HG03354 (cell line): Measurements from ENCODE around the gene PI4KA.
A peak's percentile ranks its signal among the peaks of the same experiment; 100 is the strongest.
"Not testable (repeated sequence)": the region's sequence is repeated elsewhere in the genome, so short reads cannot be mapped to it uniquely, and the experiment has no call there.

Experiments used
- ATAC-seq: cut with Tn5 transposase; IDR thresholded peaks from one replicate; pipeline ENCODE4 v1.9.1; 2021; ENCODE audit warnings: mild to moderate bottlenecking; ENCODE audit not compliant: unreplicated experiment, poor library complexity, severe bottlenecking

PI4KA gene

DNA sequence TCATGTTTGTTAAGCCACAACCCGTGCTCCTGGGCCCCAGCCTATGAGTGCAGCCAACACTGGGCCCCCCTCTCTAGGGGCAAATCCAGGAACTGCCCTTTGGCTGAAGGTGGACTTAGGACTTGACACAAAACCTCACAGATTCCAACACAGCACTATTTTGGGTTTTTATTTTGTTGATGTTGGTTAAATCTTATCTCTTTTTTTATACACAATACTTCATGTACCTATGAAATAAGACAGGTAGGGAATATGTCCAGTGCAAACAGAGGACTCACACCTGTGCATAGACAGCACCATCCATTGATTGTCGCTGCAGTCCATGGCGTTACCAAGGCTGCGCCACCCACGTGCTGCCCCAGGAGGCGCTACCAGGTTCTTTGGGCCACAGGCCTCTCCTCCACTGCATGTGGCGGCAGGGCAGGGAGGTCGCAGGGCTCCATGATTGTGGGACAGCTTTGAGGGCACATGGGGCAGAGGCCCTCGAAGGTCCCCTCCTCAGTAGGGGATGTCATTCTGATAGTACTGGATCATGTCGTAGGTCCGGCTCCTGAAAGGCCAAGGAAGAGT, 151.0 kb downstream of the PI4KA start:
- not testable (repeated sequence) for ATAC-seq

DNA sequence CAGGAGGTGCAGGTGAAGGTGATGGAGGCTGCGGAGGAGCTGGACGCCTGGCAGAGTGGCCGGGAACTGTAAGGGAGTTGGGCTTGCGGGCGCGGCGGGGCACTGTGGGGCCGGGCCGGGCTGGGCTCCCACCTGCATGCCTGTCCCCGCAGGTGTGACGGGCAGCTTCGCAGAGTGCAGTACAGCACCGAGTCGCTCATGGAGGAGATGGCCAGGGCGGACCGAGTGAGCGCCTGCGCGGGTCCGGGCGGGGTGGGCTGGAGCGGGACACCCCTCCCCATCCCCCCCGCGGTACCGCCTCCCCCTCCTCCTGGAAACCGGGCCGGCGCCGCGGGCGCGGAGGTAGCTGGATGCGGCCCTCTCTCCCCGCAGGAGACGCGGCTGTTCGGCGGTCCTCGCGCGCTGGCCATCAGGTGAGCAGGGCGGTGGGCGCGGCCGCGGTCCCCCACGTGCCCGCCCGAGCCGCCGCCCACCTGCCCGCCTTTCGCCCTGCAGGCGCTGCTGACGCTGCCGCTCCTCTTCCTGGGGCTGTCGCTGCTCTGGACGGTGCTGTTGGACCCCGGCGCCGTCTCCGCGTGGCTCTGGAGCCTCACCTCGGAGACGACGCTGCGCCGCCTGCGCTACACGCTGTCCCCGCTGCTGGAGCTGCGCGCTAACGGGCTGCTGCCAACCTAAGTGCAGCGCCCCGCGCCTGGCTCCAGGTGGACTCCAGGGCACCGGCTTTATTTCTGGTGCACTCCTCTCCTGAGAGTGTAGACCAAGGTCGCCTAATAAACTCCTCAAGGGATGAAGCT, 154.6 kb downstream of the PI4KA start:
- not testable (repeated sequence) for ATAC-seq

DNA sequence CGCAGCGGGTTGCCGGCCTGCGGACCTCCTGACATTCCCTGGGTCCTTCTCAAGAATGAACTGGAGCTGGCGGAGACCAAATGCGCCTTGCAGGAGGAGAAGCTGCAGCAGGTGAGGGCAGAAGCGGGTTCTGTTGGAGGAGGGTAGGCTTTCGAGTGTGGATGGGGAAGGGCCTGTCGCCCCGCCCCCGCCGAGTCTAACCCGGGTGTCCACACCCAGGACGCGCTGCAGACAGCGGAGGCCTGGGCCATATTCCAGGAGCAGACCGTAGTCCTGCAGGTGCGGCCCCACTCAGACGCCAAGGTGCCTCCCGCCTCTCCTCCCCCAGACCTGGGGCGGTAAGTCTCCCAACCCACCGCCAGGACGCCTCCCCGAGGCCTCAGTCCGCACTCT, 155.2 kb downstream of the PI4KA start:
- peak; percentile 26 for ATAC-seq

DNA sequence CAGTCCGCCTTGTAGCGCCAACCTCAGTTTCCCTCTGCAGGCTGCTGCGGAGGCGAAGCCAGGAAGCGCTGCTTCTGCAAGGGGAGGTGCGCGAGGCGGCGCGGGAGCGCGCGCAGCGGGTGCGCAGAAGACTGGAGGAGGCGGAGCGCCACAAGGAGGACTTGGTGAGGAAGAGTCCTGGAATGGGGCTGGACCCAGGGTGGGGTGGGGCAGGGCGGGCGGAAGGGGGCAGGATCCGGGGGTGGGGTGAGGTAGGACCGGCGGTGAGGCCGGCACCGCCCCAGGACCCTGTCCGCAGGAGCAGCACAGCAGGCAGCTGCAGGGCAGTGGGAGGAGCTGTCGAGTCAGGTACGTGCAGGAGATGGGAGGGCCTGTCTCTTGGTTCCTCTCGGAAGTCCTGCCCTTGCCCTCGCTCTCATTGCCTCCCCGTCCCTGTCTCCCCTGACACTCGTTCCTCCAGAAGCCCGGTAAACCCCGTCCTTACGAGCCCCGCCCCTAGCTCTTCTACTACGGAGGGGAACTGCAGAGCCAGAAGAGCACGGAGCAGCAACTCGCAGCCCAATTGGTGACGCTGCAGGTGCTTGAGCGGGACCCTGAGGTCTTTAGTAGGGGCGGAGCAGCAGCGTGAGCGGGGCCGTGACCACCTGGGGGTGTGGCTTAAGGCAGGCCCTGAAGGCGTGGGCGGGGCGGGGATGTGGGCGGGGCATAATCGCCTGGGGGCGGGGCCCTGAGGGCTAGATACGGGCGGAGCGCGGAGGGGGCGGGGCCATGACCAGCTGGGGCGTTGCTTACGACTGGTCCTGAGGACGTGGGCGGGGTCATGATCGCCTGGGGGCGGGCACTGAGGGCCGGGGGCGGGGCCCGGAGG, 155.8 kb downstream of the PI4KA start:
- ATAC-seq: peak; percentile 84

DNA sequence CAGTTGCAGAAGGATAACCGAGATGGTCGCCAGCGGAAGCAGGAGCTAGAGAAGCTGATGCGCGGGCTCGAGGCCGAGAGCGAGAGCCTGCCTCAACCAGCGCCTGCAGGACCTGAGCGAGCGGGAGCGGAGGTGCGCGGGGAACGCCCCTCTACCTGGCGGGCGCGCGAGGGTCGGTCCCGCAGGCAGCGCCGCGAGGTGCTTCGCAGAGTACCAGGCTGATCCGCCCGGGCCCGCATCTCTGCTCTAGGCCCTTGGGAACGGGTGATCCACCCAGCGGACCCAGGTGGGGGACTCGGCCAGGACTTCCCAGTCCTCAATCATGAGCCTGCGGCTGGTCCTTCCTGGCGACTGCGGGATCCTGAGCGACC, 156.5 kb downstream of the PI4KA start:
- ATAC-seq: peak; percentile 19

DNA sequence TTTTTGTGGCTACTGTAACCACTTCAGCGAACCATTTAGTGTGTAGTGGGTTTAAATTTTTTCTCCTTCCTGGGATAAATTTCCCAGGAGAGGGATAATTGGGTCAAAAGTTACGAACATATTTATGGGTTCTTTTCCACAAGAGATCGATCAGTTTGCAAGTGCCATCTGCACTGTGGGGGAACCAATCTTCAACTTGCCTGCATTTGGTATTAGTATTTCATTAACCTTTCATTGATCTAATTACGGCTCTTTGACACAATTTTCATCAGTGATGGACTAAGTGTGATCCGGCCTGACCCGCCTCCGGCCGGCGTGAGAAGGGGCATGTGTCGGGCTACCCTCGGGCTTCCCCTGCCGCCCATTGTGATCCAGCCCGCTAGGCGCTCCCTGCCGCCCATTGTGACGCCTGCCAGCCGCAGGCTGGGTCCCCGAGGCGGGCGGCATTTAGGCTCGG, 156.9 kb downstream of the PI4KA start:
- ATAC-seq: peak; percentile 15

DNA sequence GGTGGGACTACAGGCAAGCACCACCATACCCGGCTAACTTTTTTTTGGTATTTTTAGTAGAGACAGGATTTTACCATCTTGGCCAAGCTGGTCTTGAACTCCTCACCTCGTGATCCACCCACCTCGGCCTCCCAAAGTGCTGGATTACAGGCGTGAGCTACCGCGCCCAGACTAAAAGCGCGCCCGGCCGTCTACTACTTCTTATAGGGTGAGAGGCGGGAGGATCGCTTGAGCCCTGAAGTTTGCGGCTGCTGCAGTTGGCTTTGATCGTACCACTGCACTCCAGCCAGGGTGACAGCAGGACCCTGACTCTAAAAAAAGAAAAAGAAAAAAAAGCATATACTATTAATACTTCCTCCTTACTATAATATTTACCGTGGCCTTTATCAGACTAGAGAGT, 158.3 kb downstream of the PI4KA start:
- ATAC-seq: not testable (repeated sequence)

DNA sequence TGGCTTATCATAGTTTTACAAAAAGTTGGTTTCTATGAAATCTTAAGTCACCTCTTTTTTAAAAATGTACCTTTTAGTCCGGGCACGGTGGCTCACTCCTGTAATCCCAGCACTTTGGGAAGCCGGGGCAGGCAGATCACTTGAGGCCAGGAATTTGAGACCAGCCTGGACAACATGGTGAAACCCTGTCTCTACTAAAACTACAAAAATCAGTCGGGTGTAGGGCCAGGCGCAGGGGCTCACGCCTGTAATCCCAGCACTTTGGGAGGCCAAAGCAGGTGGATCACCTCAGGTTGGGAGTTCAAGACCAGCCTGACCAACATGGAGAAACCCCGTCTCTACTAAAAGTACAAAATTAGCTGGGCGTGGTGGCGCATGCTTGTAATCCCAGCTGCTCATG, 158.8 kb downstream of the PI4KA start:
- ATAC-seq: not testable (repeated sequence)

DNA sequence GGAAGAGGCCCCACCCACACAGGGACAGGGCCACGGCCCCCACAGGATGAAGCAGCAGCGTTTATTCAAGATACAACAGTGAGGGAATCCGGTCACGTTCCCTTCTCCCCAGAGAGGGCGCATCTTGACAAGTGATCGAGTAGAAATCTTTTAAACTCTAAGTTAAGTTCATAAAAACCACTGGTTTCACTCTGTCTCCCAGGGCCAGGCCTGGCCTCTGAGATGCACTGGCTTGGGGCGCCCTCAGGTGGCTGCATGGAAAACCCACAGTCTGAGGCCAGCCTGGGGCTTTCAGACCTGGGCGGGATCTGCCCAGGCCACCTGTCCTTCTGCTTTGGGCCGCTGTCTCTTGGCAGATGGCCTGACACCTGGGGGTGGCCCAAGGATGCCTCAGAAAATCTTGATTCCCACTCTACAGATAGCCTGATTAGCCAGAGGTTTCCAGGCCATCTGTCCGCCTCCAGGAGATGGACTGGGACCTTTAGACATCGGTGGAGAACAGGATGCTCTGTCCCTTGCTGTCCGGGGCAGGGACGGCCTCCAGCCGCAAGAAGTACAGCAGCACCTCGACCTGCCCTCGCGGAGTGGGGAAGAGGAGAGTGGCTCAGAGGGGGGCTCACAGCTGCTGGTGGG, 161.0 kb downstream of the PI4KA start:
- not testable (repeated sequence) for ATAC-seq

DNA sequence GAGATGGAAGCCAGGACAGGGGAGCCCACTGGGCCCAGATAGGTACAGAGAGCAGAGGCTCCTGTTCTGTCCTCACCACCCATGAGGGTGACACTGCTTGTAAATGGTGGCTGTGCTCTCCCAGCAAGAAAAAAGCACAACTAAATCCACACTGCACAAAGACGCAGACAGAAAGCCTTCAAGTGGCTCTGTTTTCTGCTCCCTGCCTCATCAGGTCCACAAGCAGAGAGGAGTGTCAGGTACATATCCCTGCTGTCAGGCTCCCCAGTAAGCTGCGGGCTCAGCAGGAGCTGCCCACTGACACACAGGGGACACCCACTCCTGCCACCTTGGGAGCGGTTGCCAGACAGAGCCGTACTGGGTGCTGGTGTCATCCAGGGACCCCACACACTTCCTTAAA, 162.6 kb downstream of the PI4KA start:
- not testable (repeated sequence) for ATAC-seq

DNA sequence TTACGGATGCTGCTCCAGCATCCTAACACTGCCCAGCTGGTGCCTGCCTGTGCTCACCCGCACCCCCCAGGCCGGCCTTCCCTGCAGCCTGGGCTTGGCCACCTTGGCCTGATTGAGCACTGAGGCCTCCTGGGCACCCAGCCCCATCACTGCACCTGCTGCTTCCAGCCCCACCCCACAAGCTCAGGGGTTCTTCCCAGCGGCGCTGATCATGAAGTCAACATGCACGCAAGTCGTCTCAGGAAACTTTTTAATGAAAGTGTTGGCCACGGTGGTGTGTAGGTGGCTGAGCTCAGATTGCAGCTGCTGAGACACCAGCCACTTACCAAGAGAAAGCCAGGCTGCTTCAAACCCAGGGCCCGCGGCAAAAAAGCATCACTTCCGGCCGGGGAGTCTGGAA, 163.4 kb downstream of the PI4KA start:
- not testable (repeated sequence) for ATAC-seq

DNA sequence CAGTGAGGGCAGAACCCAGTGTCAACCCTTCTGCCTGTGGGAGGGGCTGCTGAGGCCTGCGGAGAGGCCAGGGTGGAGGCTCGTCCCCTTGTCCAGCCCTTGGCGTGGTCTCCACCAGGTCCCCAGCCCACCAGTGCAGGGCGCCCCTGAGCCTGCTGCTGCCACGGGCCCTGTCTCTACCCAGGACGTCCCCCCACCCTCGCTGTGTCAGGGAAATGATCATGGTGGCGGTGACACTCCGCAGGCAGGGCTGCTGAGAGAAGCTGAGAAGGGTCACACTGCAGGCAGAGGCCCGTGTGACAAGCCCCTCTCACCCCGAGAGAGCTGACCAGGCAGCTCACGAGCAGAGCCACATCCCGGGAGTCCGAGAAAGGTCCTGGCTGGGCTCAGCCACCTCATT, 164.4 kb downstream of the PI4KA start:
- not testable (repeated sequence) for ATAC-seq

DNA sequence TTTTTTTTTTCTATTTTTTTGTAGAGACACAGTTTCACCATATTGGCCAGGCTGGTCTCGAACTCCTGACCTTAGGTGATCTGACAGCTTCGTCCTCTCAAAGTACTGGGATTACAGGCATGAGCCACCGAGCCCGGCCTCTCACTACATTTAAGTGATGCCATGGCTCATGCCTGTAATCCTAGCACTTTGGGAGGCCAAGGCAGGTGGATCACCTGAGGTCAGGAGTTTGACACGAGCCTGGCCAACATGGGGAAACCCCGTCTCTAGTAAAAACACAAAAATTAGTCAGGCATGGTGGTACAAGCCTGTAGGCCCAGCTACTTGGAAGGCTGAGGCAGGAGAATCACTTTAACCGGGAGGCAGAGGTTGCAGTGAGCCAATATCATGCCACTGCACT, 165.7 kb downstream of the PI4KA start:
- ATAC-seq: not testable (repeated sequence)

DNA sequence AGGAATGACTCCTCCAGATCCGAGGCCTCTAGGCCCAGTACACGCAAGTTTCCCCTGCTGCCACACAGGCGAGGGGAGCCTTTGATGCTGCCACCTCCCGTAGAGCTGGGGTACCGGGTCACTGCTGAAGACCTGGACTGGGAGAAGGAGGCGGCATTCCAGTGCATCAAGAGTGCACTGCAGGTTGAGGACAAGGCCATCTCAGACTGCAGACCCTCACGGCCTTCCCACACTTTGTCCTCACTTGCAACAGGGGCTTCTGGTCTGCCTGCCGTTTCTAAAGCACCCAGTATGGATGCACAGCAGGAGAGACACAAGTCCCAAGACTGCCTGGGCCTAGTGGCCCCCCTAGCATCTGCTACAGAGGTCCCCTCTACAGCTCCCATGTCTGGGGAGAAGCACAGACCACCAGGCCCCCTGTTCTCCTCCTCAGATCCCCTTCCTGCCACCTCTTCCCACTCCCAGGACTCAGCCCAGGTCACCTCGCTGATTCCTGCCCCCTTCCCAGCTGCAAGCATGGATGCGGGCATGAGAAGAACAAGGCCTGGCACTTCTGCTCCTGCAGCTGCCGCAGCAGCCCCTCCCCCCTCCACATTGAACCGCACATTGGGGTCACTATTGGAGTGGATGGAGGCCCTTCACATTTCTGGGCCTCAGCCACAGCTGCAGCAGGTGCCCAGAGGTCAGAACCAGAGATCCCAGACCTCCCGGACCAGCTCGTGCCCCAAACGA, 167.9 kb downstream of the PI4KA start:
- ATAC-seq: not testable (repeated sequence)

DNA sequence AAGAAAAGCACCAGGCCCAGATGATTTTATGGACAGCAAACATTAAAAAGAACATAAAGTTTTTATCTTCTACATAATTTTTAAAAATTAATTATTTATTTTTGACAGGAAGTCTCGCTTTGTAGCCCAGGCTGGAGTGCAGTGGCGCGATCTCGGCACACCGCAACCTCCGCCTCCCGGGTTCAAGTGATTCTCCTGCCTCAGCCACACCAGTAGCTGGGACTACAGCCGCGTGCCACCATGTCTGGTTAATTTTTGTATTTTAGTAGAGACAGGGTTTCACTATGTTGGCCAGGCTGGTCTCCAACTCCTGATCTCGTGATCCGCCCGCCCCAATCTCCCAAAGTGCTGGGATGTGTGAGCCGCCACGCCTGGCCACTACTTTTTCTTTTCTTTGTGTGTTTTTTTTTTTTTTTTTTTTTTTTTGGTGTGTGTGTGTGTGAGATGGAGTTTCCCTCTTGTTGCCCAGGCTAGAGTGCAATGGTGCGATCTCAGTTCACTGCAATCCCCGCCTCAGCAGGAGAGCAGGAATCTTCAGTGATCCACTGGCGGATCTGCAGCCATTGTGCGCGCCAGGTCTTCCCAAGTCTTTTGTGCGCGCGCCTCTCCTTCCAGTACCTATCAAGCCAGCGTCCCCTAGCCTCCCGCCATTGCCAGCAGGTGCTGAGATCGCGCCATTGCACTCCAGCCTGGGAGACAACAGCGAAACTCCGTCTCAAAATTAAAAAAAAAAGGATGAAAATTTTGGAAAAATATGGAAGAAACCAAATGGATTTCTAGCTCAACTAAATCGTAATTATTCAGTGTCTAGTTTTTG, 171.0 kb downstream of the PI4KA start:
- ATAC-seq: not testable (repeated sequence)

DNA sequence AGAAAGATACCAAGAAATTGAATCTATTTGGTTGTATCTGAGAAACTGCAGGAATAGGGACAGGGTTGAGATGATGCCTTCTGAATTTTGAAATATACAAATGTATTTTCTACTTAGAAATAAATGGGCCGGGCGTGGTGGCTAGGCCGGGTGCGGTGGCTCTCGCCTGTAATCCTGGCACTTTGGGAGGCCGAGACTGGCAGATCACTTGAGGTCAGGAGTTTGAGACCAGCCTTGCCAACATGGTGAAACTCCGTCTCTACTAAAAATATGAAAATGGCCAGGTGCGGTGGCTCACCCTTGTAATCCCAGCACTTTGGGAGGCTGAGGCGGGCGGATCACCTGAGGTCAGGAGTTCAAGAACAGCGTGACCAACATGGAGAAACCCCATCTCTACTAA, 172.8 kb downstream of the PI4KA start:
- not testable (repeated sequence) for ATAC-seq

DNA sequence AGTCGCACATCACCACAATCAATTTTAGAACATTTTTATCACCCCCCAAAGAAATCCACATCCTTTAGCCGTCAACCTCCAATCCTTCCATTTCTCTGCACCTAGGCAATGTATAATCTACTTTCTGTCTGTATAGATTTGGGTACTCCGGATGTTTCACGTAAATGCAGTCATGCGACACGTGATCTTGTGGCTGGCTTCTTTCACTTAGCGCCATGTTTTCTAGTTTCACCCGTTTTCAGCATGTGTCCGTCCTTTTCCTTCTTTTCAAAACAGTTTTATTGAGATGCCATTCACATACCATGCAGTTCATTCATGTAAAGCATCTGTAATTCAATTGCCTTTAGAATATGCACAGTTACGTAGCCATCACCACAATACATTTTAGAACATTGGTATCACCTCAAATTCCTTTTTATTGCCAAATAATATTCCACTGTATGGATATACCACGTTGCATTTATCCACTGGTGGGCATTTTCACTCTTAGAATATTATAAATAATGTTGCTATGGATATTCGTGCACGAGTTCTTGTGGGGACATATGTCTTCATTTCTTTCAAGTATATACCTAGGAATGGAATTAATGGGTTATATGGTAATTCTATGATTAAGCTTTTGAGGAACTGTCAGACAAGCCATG, 179.7 kb downstream of the PI4KA start:
- not testable (repeated sequence) for ATAC-seq

DNA sequence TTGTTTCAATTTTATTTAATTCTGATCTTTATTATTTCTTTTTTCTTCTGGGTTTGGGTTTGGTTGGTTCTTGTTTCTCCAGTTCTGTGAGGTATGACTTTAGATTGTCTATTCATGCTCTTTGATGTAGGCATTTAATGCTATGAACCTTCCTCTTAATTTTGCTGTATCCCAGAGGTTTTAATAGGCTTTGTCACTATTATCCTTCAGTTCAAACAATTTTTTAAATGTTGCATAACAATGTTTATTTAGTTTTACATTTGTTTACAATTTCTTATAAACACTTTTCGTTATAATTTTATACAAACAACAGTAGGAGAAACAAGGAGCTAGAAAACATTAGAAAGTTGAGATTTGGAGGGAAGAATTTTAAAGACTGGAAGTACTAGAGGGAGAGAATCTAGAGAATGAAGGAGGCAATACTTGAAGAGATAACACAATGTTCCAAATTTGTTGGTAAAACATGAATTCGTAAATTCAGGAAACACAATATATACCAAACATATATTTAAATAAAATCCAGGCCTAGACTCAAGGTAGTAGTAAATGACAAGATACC, 180.8 kb downstream of the PI4KA start:
- ATAC-seq: no peak
